Mucosa of descending colon (tissue), 3 donors: ENCODE measurements around the gene CASR. TPM values are rescaled to one million over a fixed set of nuclear protein-coding genes. Genes with fewer than 3 reads are reported as not detected.
"Not testable (repeated sequence)": the region's sequence is repeated elsewhere in the genome, so short reads cannot be mapped to it uniquely, and the experiment has no call there.

Experiments used
- ATAC-seq: fragments of 200-7000 bp; cut with Tn5 transposase; one replicate; pipeline ENCODE4 v1.9.1; 2020; ENCODE audit warnings: mild to moderate bottlenecking, moderate library complexity
- DNase-seq, 3 donors: peaks; one replicate each; pipeline ENCODE4 v3.0.0-alpha.2; 2020
- H3K36me3 ChIP-seq: fragments of 200-600 bp; one replicate; pipeline ENCODE4 v1.8.0; 2021; ENCODE audit warnings: low read depth, mild to moderate bottlenecking
- H3K4me1 ChIP-seq: fragments of 200-600 bp; one replicate; pipeline ENCODE4 v1.8.0; 2021; ENCODE audit warnings: low read depth, mild to moderate bottlenecking
- H3K4me3 ChIP-seq: fragments of 200-600 bp; one replicate; pipeline ENCODE4 v1.8.0; 2021; ENCODE audit warnings: mild to moderate bottlenecking
- H3K9me3 ChIP-seq: fragments of 200-600 bp; one replicate; pipeline ENCODE4 v1.8.0; 2021; ENCODE audit warnings: mild to moderate bottlenecking
- CTCF ChIP-seq: fragments of 200-600 bp; IDR thresholded peaks from one replicate; pipeline ENCODE4 v1.8.0; 2022; ENCODE audit warnings: antibody characterized with exemption, mild to moderate bottlenecking
- intact Hi-C, 2 donors: fragments of 100-400 bp; cut with DNase I in 1 of 2; cut with micrococcal nuclease in 1 of 2; formaldehyde crosslinking; loops; one replicate each; pipeline versions ENCODE4 v1.11.0 to v1.11.1; 2022; cut with DNase I, micrococcal nuclease
- long read RNA-seq, 2 donors: library from polyadenylated mRNA; unstranded; transcript quantifications; one replicate each; pipeline ENCODE4 v2.0.0, GENCODE V29; 2019 to 2021
- total RNA-seq, 3 donors: library from RNA; stranded (reverse); fragmentation: NEBNext Ultra II Directional in 2 of 3; extraction: Animal tissue kit (Norgen Biotek cat#: 25700) in 2 of 3; gene quantifications; one replicate each; pipeline versions ENCODE4 v1.2.1 to v1.2.4, GENCODE V29; 2021 to 2023
- donor health status: DM: no; HTN: no; CAD: no; lungs with moderate emphysema.
- donor health status: DM: no; HTN: no; CAD: no.
- donor health status: DM: no; HTN: yes; CAD: no.

Gene CASR
- 1 to 10 TPM in 1 of 3 donors, under 1 TPM in 2; 0.32 to 1.2 (median 0.36) TPM for total RNA-seq
- long read RNA-seq, donor 1: 0 reads
- long read RNA-seq, donor 2: 0 reads

- Histone ChIP-seq H3K4me3 (no peak within 1 kb of the TSS), H3K36me3 (no peaks in the 10 kb centered on the region), H3K4me1 (peaks cover 18% of the 10 kb centered on the region), H3K9me3 (no peaks in the 10 kb centered on the region)
- ATAC-seq: peak; percentile 46
- intact Hi-C loops: no loop called here
- DNase-seq: peak; percentile 29 to 62 (median 55)
- TF ChIP-seq CTCF: no peak
These were observed at the start of gene CASR for GRCh38 chr3:122183521-122183892. CASR (plus strand) TSS chr3:122183668; CDS start chr3:122254190, 70,522 bp downstream.

GRCh38 chr3:122146466-122146865 is 37.0 kb upstream of the CASR start:
- DNase-seq (no peak), ATAC-seq (no peak)
- no peaks in the 10 kb centered on the region for H3K36me3 ChIP-seq
- H3K9me3 ChIP-seq: no peaks in the 10 kb centered on the region
- TF ChIP-seq CTCF: no peak
- H3K4me1 ChIP-seq: no peaks in the 10 kb centered on the region
- intact Hi-C loops: no loop called here
- H3K4me3 ChIP-seq: no peak overlapping the region

GRCh38 chr3:122148941-122149627 is 34.4 kb upstream of the CASR start:
- no peak for ATAC-seq
- H3K36me3 ChIP-seq: no peaks in the 10 kb centered on the region
- TF ChIP-seq CTCF: no peak
- no peak overlapping the region for H3K4me3 ChIP-seq
- intact Hi-C loops: no loop called here
- H3K9me3 ChIP-seq: no peaks in the 10 kb centered on the region
- H3K4me1 ChIP-seq: no peaks in the 10 kb centered on the region
- no peak for DNase-seq

- no peaks in the 10 kb centered on the region for H3K4me1 ChIP-seq
- no peak for ATAC-seq
- no peak for DNase-seq
- peaks cover 12% of the 10 kb centered on the region for H3K9me3 ChIP-seq
- intact Hi-C loops: no loop called here
- H3K4me3 ChIP-seq: no peak overlapping the region
- no peak for TF ChIP-seq CTCF
- no peaks in the 10 kb centered on the region for H3K36me3 ChIP-seq
These were observed 32.0 kb upstream of the CASR start for GRCh38 chr3:122151480-122151879.

- intact Hi-C loops, H3K4me1 ChIP-seq, DNase-seq, H3K9me3 ChIP-seq, H3K4me3 ChIP-seq, H3K36me3 ChIP-seq, ATAC-seq: not testable (repeated sequence)
These were observed 18.5 kb upstream of the CASR start for GRCh38 chr3:122164983-122165382.

GRCh38 chr3:122167630-122168029 is 15.8 kb upstream of the CASR start:
- intact Hi-C loops: no loop called here
- no peaks in the 10 kb centered on the region for H3K4me1 ChIP-seq
- no peak overlapping the region for H3K4me3 ChIP-seq
- no peak for TF ChIP-seq CTCF
- ATAC-seq: no peak
- H3K36me3 ChIP-seq: no peaks in the 10 kb centered on the region
- no peaks in the 10 kb centered on the region for H3K9me3 ChIP-seq
- no peak for DNase-seq
